Fibroblast of skin of scalp (primary cell): ENCODE data around the gene FAM216A.
"Not testable (repeated sequence)": the region's sequence is repeated elsewhere in the genome, so short reads cannot be mapped to it uniquely, and the experiment has no call there.

ENCODE experiments used
- DNase-seq: peaks from one replicate; pipeline ENCODE4 v3.0.0-alpha.2; 2013

The FAM216A gene

GRCh38 chr12:110501399-110501751 lies 32.7 kb downstream of the FAM216A start:
- peak; percentile 44 for DNase-seq

DNA sequence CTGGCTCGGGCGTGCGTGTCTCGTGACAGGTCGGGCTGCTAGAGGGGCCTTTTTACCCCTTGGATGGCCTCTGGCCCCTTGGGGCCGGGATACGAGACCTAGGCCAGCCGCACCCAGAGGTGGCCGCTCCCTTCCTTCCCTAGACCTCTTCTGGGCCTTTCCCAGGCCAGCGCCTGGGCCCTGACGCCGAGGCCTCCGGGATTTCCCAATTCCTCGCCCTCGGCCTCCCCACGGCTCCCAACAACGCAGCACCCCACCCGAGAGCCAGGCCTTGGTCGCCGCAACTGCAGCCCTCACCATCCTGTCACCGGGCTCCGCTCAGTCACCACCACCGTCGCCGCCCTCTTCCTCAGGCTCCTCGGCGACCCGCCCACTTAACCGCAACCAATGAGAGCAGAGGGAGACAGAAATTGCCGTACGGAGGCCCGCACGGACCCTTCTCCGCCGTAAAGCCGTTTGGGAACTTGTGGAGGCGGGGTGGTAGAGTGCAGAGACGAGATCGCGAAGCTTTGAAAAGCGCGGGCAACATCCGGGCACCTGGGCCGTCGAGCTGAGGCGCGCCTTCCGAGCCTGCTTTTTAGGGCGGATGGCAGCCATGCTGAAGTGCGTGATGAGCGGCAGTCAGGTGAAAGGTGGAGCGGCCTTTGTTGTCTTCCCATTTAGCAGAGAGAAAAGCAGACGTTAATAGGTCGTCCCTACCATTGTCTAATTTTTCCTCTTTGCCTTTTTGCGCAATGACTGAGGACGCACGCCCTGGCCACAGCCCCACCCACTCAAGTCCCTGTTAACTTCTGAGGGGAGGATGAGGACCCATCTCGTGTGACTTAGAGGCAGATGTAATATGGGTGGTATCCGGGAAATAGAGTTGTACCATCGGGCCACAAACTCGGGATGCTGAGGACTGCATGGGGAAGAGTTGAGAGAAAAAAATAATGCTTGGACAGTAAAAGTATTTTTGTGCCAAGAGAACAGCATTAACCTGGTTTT lies 33.4 kb downstream of the FAM216A start, which contains the start of the genes RAD9B and VPS29:
Gene RAD9B, plus strand, starts transcription at position 580 of the 987 bp plus-strand sequence. Its CDS starts 7 bp downstream, at position 587.
Gene VPS29, minus strand, starts transcription at position 360 of the 987 bp plus-strand sequence. Its CDS starts 60 bp downstream, at position 300.
- peak; percentile 99 for DNase-seq

DNA sequence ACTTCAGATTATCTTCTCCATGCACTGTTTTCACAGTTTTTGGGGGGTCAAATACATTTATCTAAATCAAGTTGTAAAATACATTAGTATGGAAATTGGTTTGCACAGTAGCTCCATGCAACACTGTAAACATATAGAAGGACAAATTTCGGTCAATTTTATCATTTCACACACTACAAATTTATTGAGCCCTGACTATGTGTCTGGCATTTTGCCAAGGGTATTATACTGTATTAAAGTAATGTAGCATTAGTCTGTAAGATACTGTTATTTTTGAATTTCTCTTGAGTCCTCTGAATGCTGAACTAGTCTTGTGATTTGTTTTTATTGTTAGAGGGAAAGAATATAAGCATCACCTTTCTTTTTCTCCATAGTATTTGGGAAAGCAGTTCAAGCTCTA lies 34.8 kb downstream of the FAM216A start:
- no peak for DNase-seq

DNA sequence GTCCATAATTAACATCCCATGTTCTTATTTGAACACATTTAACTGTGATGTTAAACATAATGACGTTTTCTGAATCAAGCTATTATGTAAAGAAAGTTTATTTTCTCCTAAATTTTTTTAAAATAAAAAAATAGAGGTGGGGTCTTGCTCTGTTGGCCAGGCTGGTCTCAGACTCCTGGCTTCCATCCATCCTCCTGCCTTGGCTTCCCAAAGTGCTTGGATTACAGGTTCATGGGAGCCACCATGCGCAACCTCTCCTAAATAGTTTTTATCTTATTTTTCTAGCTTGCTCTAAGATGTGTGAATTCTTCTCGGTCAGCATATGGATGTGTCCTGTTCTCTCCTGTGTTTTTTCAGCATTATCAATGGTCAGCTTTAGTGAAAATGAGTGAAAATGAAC lies 36.7 kb downstream of the FAM216A start:
- no peak for DNase-seq

- DNase-seq, result no peak
Measured at GRCh38 chr12:110508071-110508586, 39.5 kb downstream of the FAM216A start.

DNA sequence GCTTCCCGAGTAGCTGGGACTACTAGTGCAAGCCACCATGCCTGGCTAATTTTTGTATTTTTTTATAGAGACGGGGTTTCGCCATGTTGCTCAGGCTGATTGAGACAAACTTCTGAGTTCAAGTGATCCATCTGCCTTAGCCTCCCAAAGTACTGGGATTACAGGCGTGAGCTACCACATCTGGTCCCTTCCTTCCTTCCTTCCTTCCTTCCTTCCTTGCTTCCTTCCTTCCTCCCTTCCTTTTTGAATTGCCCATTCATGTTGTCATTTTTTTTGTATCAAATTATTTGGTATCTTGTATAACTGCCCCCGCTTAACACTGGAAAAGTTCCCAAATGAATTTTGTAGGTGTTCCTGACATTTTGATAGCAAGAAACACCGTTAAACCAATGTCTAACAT lies 45.2 kb downstream of the FAM216A start:
- DNase-seq, result no peak

- DNase-seq, result no peak
Measured at GRCh38 chr12:110514363-110514762, 45.7 kb downstream of the FAM216A start.

GRCh38 chr12:110516995-110517394 lies 48.4 kb downstream of the FAM216A start:
- DNase-seq, result no peak

DNA sequence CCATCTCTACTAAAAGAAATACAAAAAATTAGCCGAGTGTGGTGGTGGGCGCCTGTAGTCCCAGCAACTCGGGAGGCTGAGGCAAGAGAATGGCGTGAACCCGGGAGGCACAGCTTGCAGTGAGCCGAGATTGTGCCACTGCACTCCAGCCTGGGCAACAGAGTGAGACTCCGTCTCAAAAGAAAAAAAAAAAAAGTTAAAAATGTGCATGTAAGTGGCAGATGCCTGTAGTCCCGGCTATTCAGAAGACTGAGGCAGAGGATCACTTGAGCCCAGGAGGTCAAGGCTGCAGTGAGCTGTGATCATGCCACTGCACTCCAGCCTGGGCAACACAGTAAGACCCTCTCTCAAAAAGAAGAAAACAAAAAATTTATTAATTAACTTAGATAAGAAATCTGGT lies 49.4 kb downstream of the FAM216A start:
- not testable (repeated sequence) for DNase-seq

GRCh38 chr12:110520876-110521712 lies 52.4 kb downstream of the FAM216A start:
- DNase-seq, result not testable (repeated sequence)

DNA sequence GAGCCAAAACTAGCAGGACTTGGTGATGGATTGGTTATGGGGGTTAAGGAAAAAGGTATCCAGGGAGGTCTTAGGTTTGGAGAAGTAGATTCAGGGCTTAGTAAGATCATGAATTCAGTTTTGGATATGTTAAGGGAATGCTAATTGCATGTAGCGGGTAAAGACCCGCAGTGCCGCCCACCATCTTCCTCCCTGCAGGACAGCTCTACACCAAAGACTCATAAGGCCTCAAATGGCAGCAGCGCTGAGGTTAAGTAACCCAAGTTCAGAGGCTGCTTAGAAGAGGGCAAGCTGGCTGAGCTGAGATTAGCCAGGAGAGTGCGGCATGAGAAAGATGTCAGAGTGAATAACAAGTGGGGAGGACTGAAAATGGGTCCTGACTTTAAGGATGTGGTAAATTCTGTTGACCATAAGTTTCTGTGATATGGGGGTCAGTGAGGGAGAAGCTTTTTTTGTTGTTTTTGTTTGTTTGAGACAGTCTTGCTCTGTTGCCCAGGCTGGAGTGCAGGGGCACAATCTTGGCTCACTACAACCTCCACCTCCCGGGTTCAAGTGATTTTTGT lies 59.7 kb downstream of the FAM216A start:
- DNase-seq, result no peak

DNA sequence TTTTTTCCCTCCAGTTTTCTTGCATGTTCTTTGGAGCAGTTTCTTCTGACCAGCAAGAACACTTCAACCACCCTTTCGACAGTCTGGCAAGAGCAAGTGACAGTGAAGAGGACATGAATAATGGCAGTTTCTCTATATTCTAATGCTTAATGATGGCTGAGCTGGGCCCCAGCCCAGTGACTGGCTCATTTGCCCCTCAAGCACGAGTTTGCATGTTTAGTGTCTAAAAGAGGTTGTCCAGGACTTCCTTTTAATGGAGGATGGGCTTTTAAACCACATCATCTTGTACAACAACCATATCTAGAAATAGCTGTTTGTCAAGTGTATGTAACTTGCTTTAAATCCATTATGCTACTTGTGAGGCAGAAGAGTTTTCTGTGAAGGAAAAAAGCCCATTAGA lies 61.9 kb downstream of the FAM216A start:
- DNase-seq, result no peak

DNA sequence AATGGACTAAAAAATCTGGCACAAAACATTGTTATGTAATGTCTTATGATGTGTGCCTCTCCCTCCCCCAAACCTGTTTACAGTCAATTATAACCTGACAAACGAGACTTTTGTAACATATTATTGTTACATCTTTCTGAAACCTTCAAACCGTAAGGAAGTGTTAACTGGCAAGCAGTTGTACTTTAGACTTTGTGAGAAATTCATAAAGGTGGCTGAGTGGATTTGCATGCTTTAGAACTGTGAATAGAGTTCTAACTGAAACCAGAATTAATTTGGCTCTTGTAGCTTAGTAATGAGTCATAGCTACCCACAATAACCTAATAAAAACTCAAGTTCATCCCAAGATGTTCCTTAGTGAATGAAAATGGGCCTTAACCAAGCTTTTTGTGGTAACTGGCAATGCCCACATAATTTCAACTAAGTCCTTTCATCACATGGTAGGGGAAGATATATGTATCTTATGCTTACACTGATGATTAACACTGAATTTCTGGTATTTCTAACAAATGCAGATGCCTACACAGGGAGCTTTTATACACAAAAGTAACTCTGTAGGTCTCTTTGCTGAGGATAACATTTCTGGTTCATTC lies 63.2 kb downstream of the FAM216A start:
- DNase-seq, result peak; percentile 60

GRCh38 chr12:110532644-110533043 lies 64.0 kb downstream of the FAM216A start:
- no peak for DNase-seq

- no peak for DNase-seq
Measured at GRCh38 chr12:110533607-110534006, 65.0 kb downstream of the FAM216A start.

DNA sequence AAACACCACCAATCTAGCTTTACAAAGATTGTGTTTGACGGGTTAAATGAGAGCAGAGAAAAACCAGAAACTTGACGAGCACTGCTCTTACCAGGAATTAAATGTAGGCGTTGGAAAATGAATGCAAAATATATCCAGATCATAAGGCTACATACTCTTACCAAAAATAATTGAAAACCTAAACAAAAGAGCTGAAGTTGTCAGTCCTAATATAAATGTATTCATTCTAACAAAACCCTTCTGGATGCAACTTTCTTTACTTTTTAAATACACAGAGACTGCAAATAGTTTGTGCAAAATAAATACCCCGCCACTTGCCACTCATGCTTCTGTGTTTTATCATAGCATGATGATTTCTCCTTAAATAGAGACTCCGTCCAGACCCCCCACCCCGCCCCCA lies 66.2 kb downstream of the FAM216A start:
- no peak for DNase-seq

GRCh38 chr12:110536834-110537604 lies 68.4 kb downstream of the FAM216A start:
- DNase-seq, result peak; percentile 8

DNA sequence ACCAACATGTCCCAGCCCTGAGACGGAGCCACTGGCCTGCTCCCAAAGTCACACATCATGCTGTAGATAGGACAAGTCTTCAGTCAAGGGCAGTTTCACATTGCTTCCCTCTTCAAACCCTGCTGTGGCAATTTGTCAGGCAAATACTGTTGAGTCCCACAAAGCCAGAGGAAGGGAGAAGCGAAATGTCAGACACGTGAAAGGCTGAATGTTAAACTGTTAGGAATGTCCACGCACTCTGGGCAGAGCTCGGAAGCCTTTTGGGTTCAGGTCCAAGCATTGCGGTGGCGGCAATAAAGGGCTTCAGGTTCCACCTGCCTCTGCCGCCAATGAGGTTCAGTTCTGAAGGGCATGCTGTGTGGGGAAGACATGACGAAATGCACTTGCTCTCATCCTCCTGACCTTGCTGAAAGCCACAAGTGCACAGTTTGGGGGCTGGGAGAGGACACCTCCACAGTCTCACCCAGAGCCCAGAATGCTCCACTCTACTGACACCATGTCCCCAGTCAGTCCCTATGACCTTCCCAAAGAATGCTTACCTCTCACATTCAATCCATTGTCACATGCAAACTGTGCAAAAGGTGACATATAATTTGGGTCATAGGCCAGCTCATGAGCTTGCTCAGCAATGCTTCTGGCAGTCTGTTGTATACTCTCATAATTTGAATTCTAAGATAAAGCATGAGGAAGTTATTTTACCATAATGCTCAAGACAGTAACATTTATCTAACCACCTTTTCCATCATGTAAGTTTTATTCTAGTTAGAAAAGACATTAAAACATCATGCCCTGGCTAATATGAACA lies 69.2 kb downstream of the FAM216A start:
- no peak for DNase-seq

DNA sequence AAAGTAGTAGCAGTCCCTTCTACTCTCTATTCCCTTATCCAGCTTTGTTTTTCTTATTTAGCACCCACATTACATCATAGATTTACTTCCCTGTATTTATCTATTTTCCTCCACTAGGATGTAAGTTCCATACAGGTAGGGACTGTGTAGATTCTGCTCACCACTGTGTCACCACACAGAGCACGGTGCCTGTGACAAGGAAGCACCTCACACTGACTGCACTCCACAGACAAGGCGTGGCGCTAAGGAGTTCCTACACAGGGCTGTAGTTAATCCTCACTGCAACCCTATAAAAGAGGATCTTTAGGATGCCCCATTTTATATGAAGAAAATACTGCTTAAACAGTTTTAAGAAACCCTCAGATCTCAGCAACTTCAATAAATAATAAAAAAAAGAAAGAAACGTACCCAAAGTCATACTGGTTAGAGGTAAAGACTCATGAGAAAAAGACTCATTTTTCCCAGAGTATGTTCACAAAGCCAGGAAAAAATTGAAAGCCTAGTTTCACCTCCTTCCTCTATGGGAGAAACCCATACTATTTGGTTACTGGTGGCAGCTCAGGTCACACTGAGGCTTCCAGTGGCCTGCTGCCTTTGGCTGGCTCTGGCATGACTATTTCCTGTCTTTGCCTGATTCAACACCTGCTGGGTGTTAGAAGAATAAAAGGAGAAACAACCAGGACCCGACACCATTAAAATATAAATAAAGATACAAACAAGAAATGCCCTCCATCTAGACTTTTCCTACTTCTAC lies 70.4 kb downstream of the FAM216A start:
- no peak for DNase-seq
